ENCODE results near the gene KRTAP15-1.

DNA sequence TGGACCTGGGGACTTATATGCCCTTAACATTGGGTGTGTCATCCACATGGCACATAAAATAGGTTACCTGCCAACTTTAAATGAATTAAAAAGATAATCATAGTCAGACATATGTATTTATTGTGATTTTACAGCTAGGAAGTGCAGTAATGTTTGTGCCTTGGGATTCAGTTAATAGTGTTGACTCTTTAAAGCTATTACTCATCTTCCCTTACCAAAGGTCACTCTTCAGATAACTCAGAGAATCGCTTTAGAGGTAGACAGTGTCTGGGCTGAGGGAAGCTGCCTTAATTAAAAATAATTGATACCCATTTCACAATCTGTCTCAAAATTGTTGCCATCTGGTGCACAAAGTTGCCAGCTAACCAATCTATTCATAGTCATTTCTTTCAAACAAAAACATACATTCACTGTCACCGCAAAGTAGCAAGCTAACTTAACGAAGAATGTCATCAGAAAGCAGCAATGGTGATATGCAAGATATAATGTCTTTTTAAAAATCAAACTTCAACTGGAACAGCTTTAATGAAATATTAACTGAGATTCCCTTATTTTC lies 3.0 kb upstream of the KRTAP15-1 start:
- TF ChIP-seq POLR2A (IDR thresholded peaks at IDR 0.05; ENCODE audit: low read length) (no peak), GATA1 (IDR thresholded peaks at IDR 0.05; ENCODE audit: low read depth, low read length) (no peak)

All from erythroblast (primary cell).